BLaER1 treated with 17β-estradiol and CSF1 and Interleukin-3, amounts not matched to agents 10 nM and 100 nM (cell line): ENCODE results near the gene PLN.

Experiments used
- H3K27ac ChIP-seq, 11 experiments: shearing (Covaris generic); formaldehyde crosslinking; 2 replicates each; pipeline ENCODE4 v1.8.1; 2022
- H3K27me3 ChIP-seq, 11 experiments: shearing (Covaris generic); formaldehyde crosslinking; 2 replicates each; pipeline ENCODE4 v1.8.1; 2022
- H3K36me3 ChIP-seq, 11 experiments: shearing (Covaris generic); formaldehyde crosslinking; 2 replicates each; pipeline ENCODE4 v1.8.1; 2022
- H3K4me1 ChIP-seq, 10 experiments: shearing (Covaris generic); formaldehyde crosslinking; 2 replicates each; pipeline ENCODE4 v1.8.1; 2022
- H3K4me2 ChIP-seq, 11 experiments: shearing (Covaris generic); formaldehyde crosslinking; 2 replicates each; pipeline ENCODE4 v1.8.1; 2022
- H3K4me3 ChIP-seq, 10 experiments: shearing (Covaris generic); formaldehyde crosslinking; 2 replicates each; pipeline ENCODE4 v1.8.1; 2022
- H3K9ac ChIP-seq, 11 experiments: shearing (Covaris generic); formaldehyde crosslinking; 2 replicates each; pipeline ENCODE4 v1.8.1; 2022
- H3K9me3 ChIP-seq, 11 experiments: shearing (Covaris generic); formaldehyde crosslinking; replicated peaks in 1 of 11; 2 replicates each; pipeline ENCODE4 v1.8.1; 2022
- H4K20me1 ChIP-seq, 11 experiments: shearing (Covaris generic); formaldehyde crosslinking; 2 replicates each; pipeline ENCODE4 v1.8.1; 2022
- Cebpa-rat ChIP-seq, 11 experiments: shearing (Covaris generic); IDR thresholded peaks; 2 replicates each; pipeline ENCODE4 v1.8.1; 2022

PLN gene

GRCh38 chr6:118579786-118580185 is 31.7 kb downstream of the PLN start:
- peaks cover 0 to 57% (median 0%) of the 10 kb centered on the region in 11 experiments; a peak in 6 of 22 replicates for H4K20me1 ChIP-seq
- H3K9ac ChIP-seq = no peak overlapping the region
- H3K36me3 ChIP-seq = peaks cover 3 to 56% (median 27%) of the 10 kb centered on the region in 11 experiments; a peak in 20 of 22 replicates
- TF ChIP-seq Cebpa-rat (IDR thresholded peaks at IDR 0.05) = no peak
- H3K4me2 ChIP-seq = no peak overlapping the region
- H3K4me1 ChIP-seq = peaks cover 0 to 48% (median 10%) of the 10 kb centered on the region in 10 experiments; a peak in 11 of 20 replicates
- no peak overlapping the region for H3K27ac ChIP-seq
- H3K4me3 ChIP-seq = no peak overlapping the region
- H3K27me3 ChIP-seq = no peaks in the 10 kb centered on the region
- peaks cover 57 to 59% (median 58%) of the 10 kb centered on the region in 11 experiments for H3K9me3 ChIP-seq

GRCh38 chr6:118580585-118581419 is 32.7 kb downstream of the PLN start:
- H3K4me3 ChIP-seq = no peak overlapping the region
- peaks cover 0 to 55% (median 19%) of the 10 kb centered on the region in 11 experiments; a peak in 15 of 22 replicates for H3K36me3 ChIP-seq
- peaks cover 46 to 49% (median 48%) of the 10 kb centered on the region in 11 experiments for H3K9me3 ChIP-seq

GRCh38 chr6:118581489-118581959 is 33.4 kb downstream of the PLN start:
- TF ChIP-seq Cebpa-rat (IDR thresholded peaks at IDR 0.05) = peak in 5 of 11 experiments; percentile 54 to 86 (median 63); a peak in 7 of 22 replicates
- H4K20me1 ChIP-seq = peaks cover 0 to 69% (median 0%) of the 10 kb centered on the region in 11 experiments; a peak in 6 of 22 replicates
- peak overlapping the region in 6 of 11 experiments; percentile 23 to 63 (median 50); a peak in 11 of 22 replicates for H3K27ac ChIP-seq
- peak overlapping the region in 5 of 11 experiments; percentile 52 to 76 (median 73); a peak in 10 of 22 replicates for H3K4me2 ChIP-seq
- H3K9ac ChIP-seq = peak overlapping the region in 5 of 11 experiments; percentile 10 to 25 (median 22); a peak in 4 of 22 replicates
- no peak overlapping the region for H3K4me3 ChIP-seq
- H3K4me1 ChIP-seq = peaks cover 0 to 48% (median 10%) of the 10 kb centered on the region in 10 experiments; a peak in 11 of 20 replicates
- H3K27me3 ChIP-seq = no peaks in the 10 kb centered on the region
- H3K9me3 ChIP-seq = peaks cover 39 to 42% (median 41%) of the 10 kb centered on the region in 11 experiments
- H3K36me3 ChIP-seq = peaks cover 0 to 49% (median 13%) of the 10 kb centered on the region in 11 experiments; a peak in 13 of 22 replicates

More at GRCh38 chr6:118580585-118581419, 32.7 kb downstream of the PLN start:
- no peaks in the 10 kb centered on the region for H3K27me3 ChIP-seq
- H3K27ac ChIP-seq = peak overlapping the region in 6 of 11 experiments; percentile 23 to 63 (median 50); a peak in 10 of 22 replicates
- H3K9ac ChIP-seq = peak overlapping the region in 4 of 11 experiments; percentile 10 to 25 (median 20); a peak in 2 of 22 replicates
- TF ChIP-seq Cebpa-rat (IDR thresholded peaks at IDR 0.05) = 0 out of 22 replicates have a peak, but pooled peaks of 1 of the 11 experiments have one; percentile 38
- H3K4me2 ChIP-seq = peak overlapping the region in 5 of 11 experiments; percentile 36 to 76 (median 73); a peak in 10 of 22 replicates
- peaks cover 0 to 63% (median 0%) of the 10 kb centered on the region in 11 experiments; a peak in 6 of 22 replicates for H4K20me1 ChIP-seq
- H3K4me1 ChIP-seq = peaks cover 0 to 48% (median 10%) of the 10 kb centered on the region in 10 experiments; a peak in 11 of 20 replicates

DNA sequence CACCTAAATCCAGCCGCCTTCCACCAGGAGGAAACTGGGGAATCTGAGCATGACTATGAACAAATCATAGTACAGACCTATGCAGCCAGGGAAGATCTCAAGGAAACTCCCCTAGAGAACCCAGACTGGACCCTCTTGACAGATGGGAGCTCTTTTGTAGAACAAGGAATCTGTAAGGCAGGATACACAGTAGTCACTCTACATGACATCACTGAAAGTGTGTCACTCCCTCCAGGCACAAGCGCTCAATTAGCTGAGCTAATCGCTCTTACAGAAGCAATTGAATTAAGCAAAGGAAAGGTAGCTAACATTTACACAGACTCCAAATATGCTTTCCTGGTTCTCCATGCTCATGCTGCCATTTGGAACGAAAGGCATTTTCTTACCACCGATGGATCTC is 36.8 kb downstream of the PLN start:
- Histone ChIP-seq H3K36me3 (peaks cover 0 to 31% (median 2%) of the 10 kb centered on the region in 11 experiments; a peak in 6 of 22 replicates), H3K9me3 (peaks cover 5 to 9% (median 8%) of the 10 kb centered on the region in 11 experiments), H3K4me3 (no peak overlapping the region), H3K27me3 (no peaks in the 10 kb centered on the region), H3K27ac (no peak overlapping the region), H3K9ac (no peak overlapping the region), H3K4me1 (peaks cover 5 to 43% (median 14%) of the 10 kb centered on the region in 10 experiments; a peak in 14 of 20 replicates), H3K4me2 (0 out of 22 replicates have a peak overlapping the region, but pooled peaks of 1 of the 11 experiments have one; percentile 7), H4K20me1 (peaks cover 0 to 100% (median 0%) of the 10 kb centered on the region in 11 experiments; a peak in 6 of 22 replicates)
- no peak for TF ChIP-seq Cebpa-rat (IDR thresholded peaks at IDR 0.05)

DNA sequence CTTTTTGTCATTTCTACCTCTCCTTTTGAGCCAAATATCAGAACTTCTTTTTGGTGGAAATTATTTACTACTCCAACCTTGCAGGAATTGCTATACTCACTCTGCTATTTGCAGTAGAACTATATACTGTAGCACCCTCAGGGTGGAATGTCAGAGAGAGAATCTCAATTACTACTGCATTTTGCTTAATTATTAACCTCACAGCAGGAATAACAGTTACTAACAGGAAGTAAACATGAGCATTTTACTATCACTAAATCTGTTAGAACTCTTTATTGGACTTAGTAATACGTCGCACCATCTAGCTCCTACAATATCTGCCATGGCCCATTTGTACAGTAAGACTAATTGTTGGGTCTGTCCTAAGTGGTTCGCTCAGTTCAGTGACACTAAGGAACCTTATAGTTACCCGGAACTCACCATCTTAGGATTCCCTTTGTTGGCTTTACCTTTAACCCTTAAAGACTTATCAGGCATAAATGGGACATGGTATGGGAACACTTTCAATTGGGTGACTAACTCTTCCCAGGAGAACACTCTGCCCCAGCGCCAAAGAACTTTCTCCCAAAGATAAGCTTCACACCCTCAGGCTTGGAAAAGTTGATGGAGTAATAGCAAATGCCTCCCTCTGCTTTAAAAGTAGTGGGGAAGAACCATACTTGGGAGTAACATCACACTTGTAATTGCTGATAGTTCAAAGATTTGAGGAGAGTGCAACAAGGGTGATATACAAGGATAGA is 38.8 kb downstream of the PLN start:
- H3K4me1 ChIP-seq = peaks cover 0 to 26% (median 13%) of the 10 kb centered on the region in 10 experiments; a peak in 16 of 20 replicates
- peaks cover 0 to 8% (median 7%) of the 10 kb centered on the region in 11 experiments; a peak in 7 of 22 replicates for H3K9me3 ChIP-seq
- peaks cover 0 to 40% (median 4%) of the 10 kb centered on the region in 11 experiments; a peak in 6 of 22 replicates for H3K36me3 ChIP-seq
- no peak overlapping the region for H3K4me3 ChIP-seq
- no peaks in the 10 kb centered on the region for H3K27me3 ChIP-seq
- H3K27ac ChIP-seq = no peak overlapping the region
- TF ChIP-seq Cebpa-rat (IDR thresholded peaks at IDR 0.05) = no peak
- no peak overlapping the region for H3K9ac ChIP-seq
- H4K20me1 ChIP-seq = peaks cover 0 to 100% (median 0%) of the 10 kb centered on the region in 11 experiments; a peak in 5 of 22 replicates
- no peak overlapping the region for H3K4me2 ChIP-seq

DNA sequence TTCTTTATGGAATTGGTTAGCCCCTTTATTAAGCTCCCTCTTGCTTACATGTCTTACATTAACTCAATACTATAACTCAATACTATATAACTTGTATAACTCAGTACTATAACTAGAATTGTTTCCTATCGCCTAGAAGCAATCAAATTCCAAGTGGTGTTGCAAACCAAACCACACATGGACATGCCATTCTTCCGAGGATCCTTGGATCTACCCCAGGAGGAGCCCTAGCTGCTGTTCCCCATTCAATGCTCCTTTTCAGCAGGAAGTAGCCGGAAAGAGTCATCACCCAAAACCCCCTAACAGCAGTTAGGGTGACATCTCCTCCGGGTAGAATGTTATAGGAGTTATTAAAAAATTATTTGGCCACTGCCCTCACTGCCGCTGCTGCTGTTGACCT is 40.5 kb downstream of the PLN start:
- no peaks in the 10 kb centered on the region for H3K27me3 ChIP-seq
- H3K4me1 ChIP-seq = peaks cover 0 to 14% (median 5%) of the 10 kb centered on the region in 10 experiments; a peak in 7 of 20 replicates
- no peak overlapping the region for H3K4me3 ChIP-seq
- peaks cover 0 to 99% (median 0%) of the 10 kb centered on the region in 11 experiments; a peak in 5 of 22 replicates for H4K20me1 ChIP-seq
- H3K9me3 ChIP-seq = peaks cover 0 to 10% (median 7%) of the 10 kb centered on the region in 11 experiments; a peak in 7 of 22 replicates
- no peak overlapping the region for H3K9ac ChIP-seq
- H3K36me3 ChIP-seq = peaks cover 0 to 40% (median 4%) of the 10 kb centered on the region in 11 experiments; a peak in 6 of 22 replicates
- TF ChIP-seq Cebpa-rat (IDR thresholded peaks at IDR 0.05) = no peak
- H3K27ac ChIP-seq = no peak overlapping the region
- H3K4me2 ChIP-seq = no peak overlapping the region

GRCh38 chr6:118589186-118589585 is 41.1 kb downstream of the PLN start:
- H3K27ac ChIP-seq = no peak overlapping the region

More at GRCh38 chr6:118589186-118589585, 41.1 kb downstream of the PLN start:
- peaks cover 0 to 14% (median 5%) of the 10 kb centered on the region in 10 experiments; a peak in 7 of 20 replicates for H3K4me1 ChIP-seq
- H3K4me3 ChIP-seq = no peak overlapping the region
- no peak overlapping the region for H3K9ac ChIP-seq
- H3K36me3 ChIP-seq = peaks cover 0 to 40% (median 4%) of the 10 kb centered on the region in 11 experiments; a peak in 6 of 22 replicates
- H3K27me3 ChIP-seq = no peaks in the 10 kb centered on the region
- peaks cover 0 to 10% (median 7%) of the 10 kb centered on the region in 11 experiments; a peak in 7 of 22 replicates for H3K9me3 ChIP-seq
- peaks cover 0 to 99% (median 0%) of the 10 kb centered on the region in 11 experiments; a peak in 5 of 22 replicates for H4K20me1 ChIP-seq
- TF ChIP-seq Cebpa-rat (IDR thresholded peaks at IDR 0.05) = no peak
- no peak overlapping the region for H3K4me2 ChIP-seq
